ENCODE data around the gene RTL10. TPM values are rescaled to one million over a fixed set of nuclear protein-coding genes. Genes with fewer than 3 reads are reported as not detected.
"Not testable (repeated sequence)": the region's sequence is repeated elsewhere in the genome, so short reads cannot be mapped to it uniquely, and the experiment has no call there.

The RTL10 gene
- total RNA-seq, 1 donor from 2014 or later: 15.0 TPM

DNA sequence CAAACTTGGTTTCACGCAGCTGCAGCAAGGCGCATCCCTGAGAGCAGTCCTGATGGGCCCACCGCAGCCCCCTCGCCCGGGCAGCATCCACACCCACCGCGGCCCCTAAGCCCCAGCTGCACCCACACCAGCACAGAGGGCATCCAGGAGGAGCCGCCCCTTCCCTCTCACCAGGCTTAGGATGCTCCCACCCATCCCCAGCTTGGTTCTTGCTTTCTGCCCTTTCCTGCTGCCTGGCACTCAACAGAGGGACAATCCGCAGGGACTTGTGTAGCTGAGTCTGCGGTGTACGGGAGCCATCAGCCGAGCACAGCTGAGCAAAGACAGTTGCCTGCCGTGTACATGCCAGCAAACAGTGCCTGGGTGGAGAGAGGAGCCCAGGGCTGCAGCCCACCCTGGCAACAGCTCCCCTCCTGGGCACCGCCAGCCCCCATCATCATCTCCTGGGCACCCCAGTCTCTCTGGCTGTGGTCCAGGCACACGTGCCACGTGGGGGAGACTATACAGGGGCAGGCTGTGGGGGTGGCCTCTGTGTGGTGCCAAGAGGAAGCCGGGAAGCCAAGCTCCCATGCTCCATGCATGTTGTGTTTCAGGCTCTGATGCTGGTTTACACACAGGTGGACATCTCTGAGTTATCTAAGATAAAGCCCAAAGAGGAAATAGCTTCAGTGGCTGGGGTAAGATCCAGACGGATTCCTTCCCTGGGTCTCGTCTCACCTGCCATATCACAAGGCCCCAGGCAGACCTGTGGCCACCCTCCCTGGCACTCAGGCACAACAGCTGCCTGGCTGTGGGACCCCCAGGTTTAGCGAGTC, 36.0 kb upstream of the RTL10 start:
- intact Hi-C loops (cut with micrococcal nuclease): loop anchor here (1.0 kb wide), 1 partner anchor 35 kb away; no protein-coding TSS in a partner anchor

- intact Hi-C loops (cut with micrococcal nuclease): no loop called here
These were observed 35.3 kb upstream of the RTL10 start for GRCh38 chr22:19889951-19890350.

DNA sequence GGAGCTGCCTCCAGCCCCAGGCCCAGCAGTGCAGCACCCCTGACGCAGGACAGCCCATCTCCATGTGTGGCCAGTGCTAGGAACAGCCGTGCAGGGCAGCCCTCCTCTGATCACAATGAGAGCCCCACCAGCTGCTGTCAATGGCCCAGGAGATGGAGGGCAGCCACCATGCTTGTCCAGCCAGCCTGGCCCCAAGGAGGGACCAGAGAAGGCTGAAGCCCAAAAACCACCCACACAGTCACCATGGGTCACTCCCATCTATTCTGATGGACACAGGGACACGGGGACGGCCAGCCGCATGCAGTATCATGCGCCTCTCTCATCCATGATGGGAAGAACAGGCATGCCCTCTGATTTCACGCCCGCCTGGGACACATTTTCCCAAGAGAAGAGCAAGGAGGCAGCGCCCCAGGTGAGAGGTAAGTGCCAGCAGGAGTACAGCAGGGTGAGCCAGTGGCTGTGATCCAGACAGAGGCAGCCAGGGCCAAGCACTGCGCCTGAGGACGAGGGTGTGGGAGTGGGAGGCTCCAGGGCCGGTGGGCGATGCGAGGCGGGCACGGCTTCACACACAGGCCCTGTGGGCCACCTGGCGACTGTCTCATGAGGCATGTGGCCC, 33.6 kb upstream of the RTL10 start:
- intact Hi-C loops (cut with micrococcal nuclease): no loop called here

- intact Hi-C loops (cut with micrococcal nuclease): no loop called here
These were observed 32.7 kb upstream of the RTL10 start for GRCh38 chr22:19887256-19887985.

- intact Hi-C loops (cut with micrococcal nuclease): no loop called here
These were observed 32.1 kb upstream of the RTL10 start for GRCh38 chr22:19886605-19887255.

DNA sequence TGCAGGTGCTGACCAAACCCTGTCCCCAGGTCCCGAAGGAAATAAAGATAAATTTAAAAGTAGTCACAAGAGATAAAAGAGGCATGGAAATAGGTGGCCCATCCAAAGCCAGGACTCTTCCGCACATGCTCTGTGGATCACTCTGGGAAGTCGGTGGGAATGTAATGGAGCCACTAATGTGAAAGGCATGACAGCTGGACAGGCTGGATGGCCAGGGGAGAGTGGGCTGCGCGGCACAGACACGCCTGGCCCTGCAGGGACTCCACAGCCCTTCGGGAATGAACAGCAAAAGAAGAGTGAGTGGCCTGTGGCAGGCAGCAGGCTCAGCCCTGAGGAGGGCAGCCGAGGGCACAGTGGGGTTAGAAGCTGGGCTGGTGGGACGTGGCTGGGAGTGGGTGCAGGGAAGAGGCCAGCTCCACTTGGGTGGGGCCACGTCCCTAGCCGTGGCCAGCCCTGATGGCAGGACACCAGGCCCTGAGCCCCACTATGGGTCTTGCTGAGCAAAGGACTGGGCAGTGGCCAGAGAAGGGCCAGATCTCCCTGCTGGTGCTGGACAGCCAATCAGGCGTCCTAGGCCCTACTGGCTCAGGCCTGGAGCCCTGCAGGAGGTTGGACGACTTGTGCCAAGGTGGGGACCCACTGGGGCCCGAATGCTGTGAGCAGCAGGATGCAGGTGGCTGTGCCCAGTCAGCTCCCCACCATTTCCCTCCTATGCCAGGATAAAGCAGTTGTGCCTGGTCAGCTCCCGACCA, 31.3 kb upstream of the RTL10 start:
- intact Hi-C loops (cut with micrococcal nuclease): no loop called here

- intact Hi-C loops (cut with micrococcal nuclease): no loop called here
These were observed 30.5 kb upstream of the RTL10 start for GRCh38 chr22:19884954-19885751.

GRCh38 chr22:19884161-19884953, 29.7 kb upstream of the RTL10 start:
- intact Hi-C loops (cut with micrococcal nuclease): no loop called here

DNA sequence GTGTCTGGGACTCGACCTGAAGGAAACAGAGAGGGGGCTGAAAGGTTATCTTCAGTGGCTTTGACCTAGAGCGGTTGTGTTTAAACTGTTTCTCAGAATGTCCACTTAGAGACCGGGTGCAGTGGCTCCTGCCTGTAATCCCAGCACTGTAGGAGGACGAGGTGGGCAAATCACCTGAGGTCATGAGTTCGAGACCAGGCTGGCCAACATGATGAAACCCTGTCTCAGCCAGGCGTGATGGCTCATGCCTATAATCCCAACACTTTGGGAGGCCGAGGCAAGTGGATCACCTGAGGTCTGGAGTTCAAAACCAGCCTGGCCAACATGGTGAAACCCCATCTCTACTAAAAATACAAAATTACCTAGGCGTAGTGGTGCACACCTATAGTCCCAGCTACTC, 28.8 kb upstream of the RTL10 start:
- intact Hi-C loops (cut with micrococcal nuclease): not testable (repeated sequence)

GRCh38 chr22:19882446-19883381, 28.0 kb upstream of the RTL10 start:
- intact Hi-C loops (cut with micrococcal nuclease): no loop called here

- intact Hi-C loops (cut with micrococcal nuclease): no loop called here
These were observed 26.3 kb upstream of the RTL10 start for GRCh38 chr22:19880786-19881569.

GRCh38 chr22:19879992-19880785, 25.5 kb upstream of the RTL10 start:
- intact Hi-C loops (cut with micrococcal nuclease): no loop called here

- intact Hi-C loops (cut with micrococcal nuclease): no loop called here
These were observed 24.9 kb upstream of the RTL10 start for GRCh38 chr22:19879643-19879991.

GRCh38 chr22:19879246-19879570, 24.5 kb upstream of the RTL10 start:
- intact Hi-C loops (cut with micrococcal nuclease): no loop called here

- intact Hi-C loops (cut with micrococcal nuclease): no loop called here
These were observed 24.0 kb upstream of the RTL10 start for GRCh38 chr22:19878461-19879245.
